BE2C (cell line): ENCODE data around the gene LSMEM2.

Experiments
- DNase-seq: peaks from one replicate; pipeline ENCODE4 v3.0.0-alpha.2; 2020
- H3K27me3 ChIP-seq: fragments of 250-450 bp; sonication (Bioruptor Pico); 2 replicates; pipeline ENCODE4 v1.5.1; 2020; ENCODE audit warnings: mild to moderate bottlenecking
- H3K36me3 ChIP-seq: fragments of 250-450 bp; sonication (Bioruptor Pico); 2 replicates; pipeline ENCODE4 v1.5.1; 2020; ENCODE audit warnings: mild to moderate bottlenecking
- H3K4me1 ChIP-seq: fragments of 250-450 bp; sonication (Bioruptor Pico); 2 replicates; pipeline ENCODE4 v1.5.1; 2020
- H3K4me3 ChIP-seq: 2 replicates; pipeline ENCODE4 v1.5.1; 2011; ENCODE audit warnings: low read depth, low read length
- H3K9me3 ChIP-seq: fragments of 250-450 bp; sonication (Bioruptor Pico); 2 replicates; pipeline ENCODE4 v1.5.1; 2020
- CTCF ChIP-seq: IDR thresholded peaks from 2 replicates; pipeline ENCODE4 v1.5.1; 2012; ENCODE audit warnings: mild to moderate bottlenecking, low read depth, low read length

Gene LSMEM2

GRCh38 chr3:50238549-50239026 is 40.3 kb upstream of the LSMEM2 start:
- TF ChIP-seq CTCF = no peak
- H3K36me3 ChIP-seq = no peaks in the 10 kb centered on the region
- H3K27me3 ChIP-seq = no peaks in the 10 kb centered on the region
- DNase-seq = no peak
- H3K4me3 ChIP-seq = peak overlapping the region; percentile 66
- H3K9me3 ChIP-seq = no peaks in the 10 kb centered on the region
- no peaks in the 10 kb centered on the region for H3K4me1 ChIP-seq

GRCh38 chr3:50239649-50240048 is 39.2 kb upstream of the LSMEM2 start:
- no peak for DNase-seq
- H3K9me3 ChIP-seq = no peaks in the 10 kb centered on the region
- no peaks in the 10 kb centered on the region for H3K27me3 ChIP-seq
- no peaks in the 10 kb centered on the region for H3K36me3 ChIP-seq
- no peak for TF ChIP-seq CTCF
- H3K4me3 ChIP-seq = no peak overlapping the region
- H3K4me1 ChIP-seq = no peaks in the 10 kb centered on the region

- DNase-seq = no peak
- H3K9me3 ChIP-seq = no peaks in the 10 kb centered on the region
- no peaks in the 10 kb centered on the region for H3K27me3 ChIP-seq
- no peaks in the 10 kb centered on the region for H3K4me1 ChIP-seq
- H3K36me3 ChIP-seq = no peaks in the 10 kb centered on the region
- no peak for TF ChIP-seq CTCF
- H3K4me3 ChIP-seq = no peak overlapping the region
Observed at GRCh38 chr3:50241163-50241562, 37.7 kb upstream of the LSMEM2 start.

- Histone ChIP-seq H3K4me1 (peaks cover 4% of the 10 kb centered on the region), H3K4me3 (no peak overlapping the region), H3K9me3 (no peaks in the 10 kb centered on the region), H3K27me3 (no peaks in the 10 kb centered on the region), H3K36me3 (no peaks in the 10 kb centered on the region)
- no peak for DNase-seq
- TF ChIP-seq CTCF = no peak
Observed at GRCh38 chr3:50241713-50242380, 37.0 kb upstream of the LSMEM2 start.

- no peak overlapping the region for H3K4me3 ChIP-seq
- no peaks in the 10 kb centered on the region for H3K27me3 ChIP-seq
- DNase-seq = no peak
- TF ChIP-seq CTCF = no peak
- peaks cover 4% of the 10 kb centered on the region for H3K4me1 ChIP-seq
- no peaks in the 10 kb centered on the region for H3K36me3 ChIP-seq
- H3K9me3 ChIP-seq = no peaks in the 10 kb centered on the region
Observed at GRCh38 chr3:50242381-50242770, 36.5 kb upstream of the LSMEM2 start.

GRCh38 chr3:50242851-50243542 is 35.9 kb upstream of the LSMEM2 start:
- Histone ChIP-seq H3K9me3 (no peaks in the 10 kb centered on the region), H3K4me1 (peaks cover 4% of the 10 kb centered on the region), H3K4me3 (no peak overlapping the region), H3K36me3 (no peaks in the 10 kb centered on the region), H3K27me3 (no peaks in the 10 kb centered on the region)
- no peak for DNase-seq
- no peak for TF ChIP-seq CTCF
